ENCODE results near the gene IL10RB.
A peak's percentile ranks its signal among the peaks of the same experiment; 100 is the strongest.
"Not testable (repeated sequence)": the region's sequence is repeated elsewhere in the genome, so short reads cannot be mapped to it uniquely, and the experiment has no call there.

The IL10RB gene

GRCh38 chr21:33266050-33266788 lies at the start of gene IL10RB:
Gene IL10RB (plus strand): TSS chr21:33266367. CDS start chr21:33266466, 99 bp downstream.
- Mint-ChIP-seq H3K4me3 (peak within 1 kb of the TSS; percentile 98), H3K27me3 (no peaks in the 10 kb centered on the region), H3K4me1 (peaks cover 68% of the 10 kb centered on the region), H3K27ac (peak within 1 kb of the TSS; percentile 94), H3K36me3 (peaks cover 43% of the 10 kb centered on the region), H3K9me3 (no peaks in the 10 kb centered on the region)
- peak; percentile 88 for ATAC-seq

- peak overlapping the region; percentile 89 for H3K27ac Mint-ChIP-seq
- no peaks in the 10 kb centered on the region for H3K27me3 Mint-ChIP-seq
- peaks cover 3% of the 10 kb centered on the region for H3K9me3 Mint-ChIP-seq
- no peak for ATAC-seq
- no peak overlapping the region for H3K4me3 Mint-ChIP-seq
- H3K4me1 Mint-ChIP-seq, result peaks cover 56% of the 10 kb centered on the region
- peaks cover 4% of the 10 kb centered on the region for H3K36me3 Mint-ChIP-seq
Measured at GRCh38 chr21:33217138-33217520, 49.0 kb upstream of the IL10RB start.

GRCh38 chr21:33219300-33219699 lies 46.9 kb upstream of the IL10RB start:
- Mint-ChIP-seq H3K27ac (peak overlapping the region; percentile 89), H3K27me3 (no peaks in the 10 kb centered on the region), H3K4me3 (no peak overlapping the region), H3K36me3 (peaks cover 4% of the 10 kb centered on the region), H3K4me1 (peaks cover 39% of the 10 kb centered on the region), H3K9me3 (no peaks in the 10 kb centered on the region)
- no peak for ATAC-seq

GRCh38 chr21:33219954-33220353 lies 46.2 kb upstream of the IL10RB start:
- Mint-ChIP-seq H3K27me3 (no peaks in the 10 kb centered on the region), H3K27ac (peak overlapping the region; percentile 42), H3K9me3 (no peaks in the 10 kb centered on the region), H3K4me3 (no peak overlapping the region), H3K36me3 (peaks cover 4% of the 10 kb centered on the region), H3K4me1 (peaks cover 32% of the 10 kb centered on the region)
- no peak for ATAC-seq

GRCh38 chr21:33225376-33225775 lies 40.8 kb upstream of the IL10RB start:
- not testable (repeated sequence) for H3K36me3 Mint-ChIP-seq, ATAC-seq, H3K9me3 Mint-ChIP-seq, H3K27me3 Mint-ChIP-seq, H3K4me3 Mint-ChIP-seq
- Mint-ChIP-seq H3K27ac (peak overlapping the region; percentile 25), H3K4me1 (peaks cover 12% of the 10 kb centered on the region)

GRCh38 chr21:33228455-33228854 lies 37.7 kb upstream of the IL10RB start:
- no peaks in the 10 kb centered on the region for H3K27me3 Mint-ChIP-seq
- peaks cover 17% of the 10 kb centered on the region for H3K36me3 Mint-ChIP-seq
- H3K4me3 Mint-ChIP-seq, result no peak overlapping the region
- H3K4me1 Mint-ChIP-seq, result peaks cover 33% of the 10 kb centered on the region
- no peak overlapping the region for H3K27ac Mint-ChIP-seq
- no peak for ATAC-seq
- no peaks in the 10 kb centered on the region for H3K9me3 Mint-ChIP-seq

GRCh38 chr21:33229099-33229783 lies 36.9 kb upstream of the IL10RB start:
- Mint-ChIP-seq H3K27me3 (no peaks in the 10 kb centered on the region), H3K4me3 (peak overlapping the region; percentile 82), H3K27ac (peak overlapping the region; percentile 83), H3K36me3 (peaks cover 20% of the 10 kb centered on the region), H3K4me1 (peaks cover 37% of the 10 kb centered on the region), H3K9me3 (no peaks in the 10 kb centered on the region)
- ATAC-seq, result peak; percentile 22

GRCh38 chr21:33229784-33230544 lies 36.2 kb upstream of the IL10RB start, which contains the start of gene IFNAR2:
Gene IFNAR2 (plus strand): TSS chr21:33229938. CDS start chr21:33241923, 11,985 bp downstream.
- Mint-ChIP-seq H3K36me3 (peaks cover 26% of the 10 kb centered on the region), H3K9me3 (no peaks in the 10 kb centered on the region), H3K4me3 (peak within 1 kb of the TSS; percentile 82), H3K27ac (peak within 1 kb of the TSS; percentile 83), H3K4me1 (peaks cover 45% of the 10 kb centered on the region), H3K27me3 (no peaks in the 10 kb centered on the region)
- peak; percentile 95 for ATAC-seq

GRCh38 chr21:33230545-33231324 lies 35.4 kb upstream of the IL10RB start:
- H3K9me3 Mint-ChIP-seq, result no peaks in the 10 kb centered on the region
- no peaks in the 10 kb centered on the region for H3K27me3 Mint-ChIP-seq
- peak; percentile 77 for ATAC-seq
- H3K4me3 Mint-ChIP-seq, result peak overlapping the region; percentile 82
- peaks cover 42% of the 10 kb centered on the region for H3K4me1 Mint-ChIP-seq
- H3K27ac Mint-ChIP-seq, result peak overlapping the region; percentile 83
- H3K36me3 Mint-ChIP-seq, result peaks cover 26% of the 10 kb centered on the region

- H3K27me3 Mint-ChIP-seq, result no peaks in the 10 kb centered on the region
- peak; percentile 5 for ATAC-seq
Measured at GRCh38 chr21:33231526-33231925, 34.6 kb upstream of the IL10RB start.

GRCh38 chr21:33232291-33233034 lies 33.7 kb upstream of the IL10RB start:
- peaks cover 39% of the 10 kb centered on the region for H3K36me3 Mint-ChIP-seq
- ATAC-seq, result no peak
- H3K4me3 Mint-ChIP-seq, result peak overlapping the region; percentile 82
- no peaks in the 10 kb centered on the region for H3K9me3 Mint-ChIP-seq
- H3K27me3 Mint-ChIP-seq, result no peaks in the 10 kb centered on the region
- H3K27ac Mint-ChIP-seq, result peak overlapping the region; percentile 83
- H3K4me1 Mint-ChIP-seq, result peaks cover 56% of the 10 kb centered on the region

More at GRCh38 chr21:33231526-33231925, 34.6 kb upstream of the IL10RB start:
- Mint-ChIP-seq H3K36me3 (peaks cover 30% of the 10 kb centered on the region), H3K4me1 (peaks cover 46% of the 10 kb centered on the region), H3K4me3 (peak overlapping the region; percentile 82), H3K9me3 (no peaks in the 10 kb centered on the region), H3K27ac (peak overlapping the region; percentile 83)

GRCh38 chr21:33234635-33235520 lies 31.3 kb upstream of the IL10RB start:
- H3K27me3 Mint-ChIP-seq, result no peaks in the 10 kb centered on the region
- peaks cover 41% of the 10 kb centered on the region for H3K36me3 Mint-ChIP-seq
- H3K4me3 Mint-ChIP-seq, result no peak overlapping the region
- peak overlapping the region; percentile 45 for H3K27ac Mint-ChIP-seq
- peaks cover 72% of the 10 kb centered on the region for H3K4me1 Mint-ChIP-seq
- H3K9me3 Mint-ChIP-seq, result no peaks in the 10 kb centered on the region
- ATAC-seq, result no peak

GRCh38 chr21:33236013-33236686 lies 30.0 kb upstream of the IL10RB start:
- no peak overlapping the region for H3K4me3 Mint-ChIP-seq
- no peaks in the 10 kb centered on the region for H3K27me3 Mint-ChIP-seq
- no peak for ATAC-seq
- peak overlapping the region; percentile 94 for H3K27ac Mint-ChIP-seq
- peaks cover 41% of the 10 kb centered on the region for H3K36me3 Mint-ChIP-seq
- no peaks in the 10 kb centered on the region for H3K9me3 Mint-ChIP-seq
- peaks cover 78% of the 10 kb centered on the region for H3K4me1 Mint-ChIP-seq

Measured in stimulated activated memory B cell treated with anti-CD40 and anti-IgM and Interleukin-4, amounts not matched to agents 10 μg/mL and 1 μg/mL and 100 μg/mL, for 72 hours (primary cell).